KMS-11 (cell line): ENCODE data around the gene SMDT1.

Source experiments
- H2AFZ ChIP-seq: fragments of 200-600 bp; sonication (generic); 2 replicates; pipeline ENCODE4 v1.6.1; 2016; ENCODE audit warnings: antibody characterized with exemption, mixed run types, low read depth
- H3K27ac ChIP-seq: fragments of 200-600 bp; sonication (generic); 2 replicates; pipeline ENCODE4 v1.6.1; 2016; ENCODE audit warnings: mild to moderate bottlenecking, mixed run types
- H3K27me3 ChIP-seq: fragments of 200-600 bp; sonication (generic); 2 replicates; pipeline ENCODE4 v1.6.1; 2017; ENCODE audit warnings: mild to moderate bottlenecking, low read depth, mixed run types, moderate library complexity; ENCODE audit not compliant: insufficient read depth
- H3K36me3 ChIP-seq: fragments of 200-600 bp; sonication (generic); 2 replicates; pipeline ENCODE4 v1.6.1; 2017; ENCODE audit warnings: mild to moderate bottlenecking, mixed run types; ENCODE audit not compliant: insufficient read depth
- H3K4me1 ChIP-seq: fragments of 200-600 bp; sonication (generic); 2 replicates; pipeline ENCODE4 v1.6.1; 2016; ENCODE audit warnings: mild to moderate bottlenecking, low read depth, mixed run types; ENCODE audit not compliant: poor library complexity, severe bottlenecking
- H3K4me2 ChIP-seq: fragments of 200-600 bp; sonication (generic); 2 replicates; pipeline ENCODE4 v1.7.0; 2016; ENCODE audit warnings: mild to moderate bottlenecking, mixed run types
- H3K4me3 ChIP-seq: fragments of 200-600 bp; sonication (generic); IDR thresholded peaks from 2 replicates; pipeline ENCODE4 v1.6.1; 2017; ENCODE audit warnings: low read depth, low read length, mixed read lengths; ENCODE audit not compliant: insufficient read depth
- H3K79me2 ChIP-seq: fragments of 200-600 bp; sonication (generic); 2 replicates; pipeline ENCODE4 v1.6.1; 2016; ENCODE audit warnings: low read depth, mixed run types; ENCODE audit not compliant: insufficient read depth
- H3K9ac ChIP-seq: fragments of 200-600 bp; sonication (generic); 2 replicates; pipeline ENCODE4 v1.6.1; 2016; ENCODE audit warnings: mild to moderate bottlenecking, mixed run types
- H4K20me1 ChIP-seq: fragments of 200-600 bp; sonication (generic); 2 replicates; pipeline ENCODE4 v1.6.1; 2016; ENCODE audit warnings: mild to moderate bottlenecking, mixed run types; ENCODE audit not compliant: insufficient read depth
- TF ChIP-seq, protein P1 (sequence below): fragments of 200-600 bp; sonication (generic); conservative IDR thresholded peaks from 2 replicates; pipeline ENCODE4 v1.6.1; 2017; ENCODE audit warnings: low read depth, mild to moderate bottlenecking, antibody characterized with exemption, low read length, moderate library complexity, mixed read lengths

SMDT1 gene

DNA sequence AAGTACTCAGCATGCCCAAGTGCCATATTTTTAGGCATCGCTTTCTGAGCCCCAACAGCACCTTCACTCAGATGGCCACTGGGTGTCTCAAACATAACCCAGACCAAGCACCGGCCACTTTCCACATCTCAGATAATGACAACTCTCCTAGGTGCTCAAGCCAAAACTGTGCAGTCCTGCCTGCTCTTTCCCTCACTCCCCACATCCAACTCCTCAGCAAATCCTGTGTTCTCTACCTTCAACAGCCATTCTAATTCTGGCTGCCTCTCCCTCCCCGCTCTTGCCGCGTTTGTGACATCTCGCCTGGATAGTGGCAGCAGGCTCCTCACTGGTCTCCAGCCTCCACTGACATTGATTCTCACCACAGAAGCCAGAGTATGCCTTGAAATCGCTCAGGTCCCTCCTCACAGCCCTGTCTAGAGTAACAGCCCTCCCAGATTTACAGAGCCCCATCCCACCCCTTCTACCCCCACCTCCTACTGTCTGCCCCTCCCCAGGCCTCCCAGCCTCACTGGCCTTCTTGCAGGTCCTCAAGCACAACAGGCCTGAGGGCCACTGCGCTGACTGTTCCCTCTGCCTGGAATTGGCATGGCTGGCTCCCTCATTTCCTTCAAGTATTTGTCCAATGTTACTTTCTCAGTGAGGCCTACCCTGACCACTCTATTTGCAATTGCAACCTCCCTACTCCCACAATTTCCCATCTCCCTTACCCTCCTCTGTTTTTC is 6.7 kb upstream of the SMDT1 start:
- H3K4me1 ChIP-seq: peaks cover 14% of the 10 kb centered on the region
- H3K4me3 ChIP-seq: no peak overlapping the region
- no peaks in the 10 kb centered on the region for H4K20me1 ChIP-seq
- H3K79me2 ChIP-seq: no peaks in the 10 kb centered on the region
- TF ChIP-seq, protein P1, sequence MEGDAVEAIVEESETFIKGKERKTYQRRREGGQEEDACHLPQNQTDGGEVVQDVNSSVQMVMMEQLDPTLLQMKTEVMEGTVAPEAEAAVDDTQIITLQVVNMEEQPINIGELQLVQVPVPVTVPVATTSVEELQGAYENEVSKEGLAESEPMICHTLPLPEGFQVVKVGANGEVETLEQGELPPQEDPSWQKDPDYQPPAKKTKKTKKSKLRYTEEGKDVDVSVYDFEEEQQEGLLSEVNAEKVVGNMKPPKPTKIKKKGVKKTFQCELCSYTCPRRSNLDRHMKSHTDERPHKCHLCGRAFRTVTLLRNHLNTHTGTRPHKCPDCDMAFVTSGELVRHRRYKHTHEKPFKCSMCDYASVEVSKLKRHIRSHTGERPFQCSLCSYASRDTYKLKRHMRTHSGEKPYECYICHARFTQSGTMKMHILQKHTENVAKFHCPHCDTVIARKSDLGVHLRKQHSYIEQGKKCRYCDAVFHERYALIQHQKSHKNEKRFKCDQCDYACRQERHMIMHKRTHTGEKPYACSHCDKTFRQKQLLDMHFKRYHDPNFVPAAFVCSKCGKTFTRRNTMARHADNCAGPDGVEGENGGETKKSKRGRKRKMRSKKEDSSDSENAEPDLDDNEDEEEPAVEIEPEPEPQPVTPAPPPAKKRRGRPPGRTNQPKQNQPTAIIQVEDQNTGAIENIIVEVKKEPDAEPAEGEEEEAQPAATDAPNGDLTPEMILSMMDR: no peak
- no peak overlapping the region for H2AFZ ChIP-seq
- H3K36me3 ChIP-seq: no peaks in the 10 kb centered on the region
- no peak overlapping the region for H3K27ac ChIP-seq
- H3K9ac ChIP-seq: no peak overlapping the region
- no peak overlapping the region for H3K4me2 ChIP-seq
- no peaks in the 10 kb centered on the region for H3K27me3 ChIP-seq

DNA sequence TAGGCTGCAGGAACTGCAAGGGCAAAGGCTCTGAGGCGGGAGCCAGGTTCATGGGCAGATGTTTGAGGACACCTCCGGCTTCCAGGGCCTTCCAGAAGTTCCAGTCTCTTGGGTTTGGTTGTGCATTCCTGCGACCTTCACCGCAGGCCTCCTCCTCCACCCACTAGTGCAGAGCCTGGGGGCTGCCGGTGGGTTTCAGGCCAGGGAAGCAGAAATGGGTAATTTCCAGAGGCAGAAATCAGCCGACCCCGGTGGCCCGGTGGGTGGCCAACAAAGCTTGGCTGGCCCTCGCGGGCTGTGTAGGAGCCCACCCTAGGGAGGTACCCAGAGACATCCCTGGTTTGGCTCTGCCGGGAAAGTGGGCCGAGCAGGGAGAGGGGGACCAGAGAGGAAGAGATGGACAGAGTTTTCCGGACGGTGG is 5.9 kb upstream of the SMDT1 start:
- Histone ChIP-seq H3K4me1 (peaks cover 14% of the 10 kb centered on the region), H3K9ac (no peak overlapping the region), H3K36me3 (no peaks in the 10 kb centered on the region), H3K79me2 (no peaks in the 10 kb centered on the region), H2AFZ (no peak overlapping the region), H3K4me3 (no peak overlapping the region), H3K27me3 (no peaks in the 10 kb centered on the region), H3K4me2 (no peak overlapping the region), H3K27ac (no peak overlapping the region), H4K20me1 (no peaks in the 10 kb centered on the region)
- TF ChIP-seq, protein P1: no peak

DNA sequence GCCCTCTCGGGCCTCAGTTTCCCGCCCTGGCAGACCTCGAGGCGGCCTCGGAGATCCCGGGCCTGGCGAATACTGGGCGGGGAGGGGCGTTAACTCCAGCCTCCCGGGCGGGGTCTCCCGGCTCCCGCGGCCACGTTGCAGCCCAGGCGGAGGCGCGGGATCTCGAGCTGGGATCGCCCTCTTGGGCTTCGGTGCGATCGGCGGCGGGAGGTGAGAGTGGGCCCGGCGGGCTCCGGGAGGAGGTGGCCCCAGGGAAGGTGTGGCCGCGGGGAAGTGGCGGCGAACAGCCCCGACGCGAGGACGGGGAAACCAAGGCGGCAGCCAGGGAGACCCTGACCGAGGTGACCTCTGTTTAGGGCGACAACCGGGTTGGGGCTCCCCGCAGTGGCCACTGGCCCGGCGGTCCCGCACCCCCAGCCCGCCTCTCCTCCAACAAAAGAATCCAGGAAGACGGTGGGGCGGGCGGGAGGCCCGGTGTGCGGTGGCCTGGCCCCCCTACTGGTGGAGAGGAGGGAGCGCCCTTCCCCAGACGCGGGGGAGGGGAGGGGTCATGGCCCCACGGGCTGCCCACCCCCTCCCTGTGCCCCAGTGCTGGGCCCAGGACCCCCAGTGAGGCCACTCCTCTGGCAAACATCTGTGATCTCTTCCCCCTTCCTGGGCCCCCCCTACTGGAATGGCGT is 5.2 kb upstream of the SMDT1 start, which contains the start of gene PHETA2:
TSS of gene PHETA2 (plus strand) at position 117 of the 680 bp plus-strand sequence. CDS start 3,046 bp downstream, outside the sequence.
- Histone ChIP-seq H3K27ac (no peak within 1 kb of the TSS), H3K9ac (no peak within 1 kb of the TSS), H3K27me3 (no peaks in the 10 kb centered on the region), H3K4me2 (no peak within 1 kb of the TSS), H2AFZ (no peak within 1 kb of the TSS), H3K4me1 (peaks cover 14% of the 10 kb centered on the region), H3K79me2 (no peaks in the 10 kb centered on the region), H4K20me1 (no peaks in the 10 kb centered on the region), H3K36me3 (no peaks in the 10 kb centered on the region), H3K4me3 (no peak within 1 kb of the TSS)
- TF ChIP-seq, protein P1: no peak

DNA sequence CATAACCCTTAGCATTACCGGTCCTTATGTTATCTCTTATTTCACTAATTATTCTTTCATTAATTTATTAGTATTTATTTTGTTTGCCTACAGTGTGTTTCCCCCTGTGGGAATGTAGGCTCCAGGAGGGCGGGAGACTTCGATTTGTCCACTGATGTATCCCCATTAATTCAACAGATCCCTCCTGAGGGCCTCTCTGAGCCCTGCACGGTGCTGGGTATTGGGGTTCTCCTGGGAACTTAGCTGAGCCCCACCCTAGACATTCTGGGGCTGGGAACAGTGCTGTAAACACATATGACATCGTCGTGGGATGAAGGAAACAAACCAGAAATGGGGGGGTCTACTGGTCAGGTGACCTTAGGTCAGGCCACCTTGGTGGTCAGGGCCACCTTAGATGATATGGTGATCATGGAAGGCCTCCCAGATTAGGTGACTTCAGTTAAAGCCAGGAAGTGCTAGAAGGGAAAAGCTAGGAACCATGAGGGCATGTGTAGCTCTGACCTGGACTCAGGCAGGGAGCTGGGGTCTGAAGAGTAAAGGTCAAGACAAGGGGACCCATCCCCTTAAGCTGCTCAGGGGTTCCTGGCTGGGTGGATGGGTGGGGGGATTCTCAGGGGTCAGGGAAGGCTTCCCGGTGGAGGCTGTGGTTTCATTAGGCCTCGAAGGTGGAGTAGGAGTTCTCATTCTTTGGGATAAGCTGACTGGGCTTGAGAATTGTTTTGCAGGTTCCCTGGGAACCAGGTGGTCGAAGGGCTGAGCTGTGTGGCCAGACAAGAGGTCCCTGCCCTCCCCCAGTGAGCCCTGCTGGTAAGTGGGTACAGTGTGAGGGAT is 4.4 kb upstream of the SMDT1 start:
- no peaks in the 10 kb centered on the region for H3K36me3 ChIP-seq
- H4K20me1 ChIP-seq: no peaks in the 10 kb centered on the region
- H3K9ac ChIP-seq: no peak overlapping the region
- TF ChIP-seq, protein P1: no peak
- no peak overlapping the region for H3K4me2 ChIP-seq
- H3K27ac ChIP-seq: no peak overlapping the region
- H3K79me2 ChIP-seq: peaks cover under 1% of the 10 kb centered on the region; the same call in 1 of the 2 replicates
- no peaks in the 10 kb centered on the region for H3K27me3 ChIP-seq
- peaks cover 8% of the 10 kb centered on the region for H3K4me1 ChIP-seq
- H2AFZ ChIP-seq: no peak overlapping the region
- H3K4me3 ChIP-seq: no peak overlapping the region
